NCI-H2196 (cell line): ENCODE data around the gene KIAA1549.

Experiments
- DNase-seq: peaks from one replicate; lab custom pipeline; 2025; ENCODE audit not compliant: unreplicated experiment; lab: John Stamatoyannopoulos, UW

Gene KIAA1549

DNA sequence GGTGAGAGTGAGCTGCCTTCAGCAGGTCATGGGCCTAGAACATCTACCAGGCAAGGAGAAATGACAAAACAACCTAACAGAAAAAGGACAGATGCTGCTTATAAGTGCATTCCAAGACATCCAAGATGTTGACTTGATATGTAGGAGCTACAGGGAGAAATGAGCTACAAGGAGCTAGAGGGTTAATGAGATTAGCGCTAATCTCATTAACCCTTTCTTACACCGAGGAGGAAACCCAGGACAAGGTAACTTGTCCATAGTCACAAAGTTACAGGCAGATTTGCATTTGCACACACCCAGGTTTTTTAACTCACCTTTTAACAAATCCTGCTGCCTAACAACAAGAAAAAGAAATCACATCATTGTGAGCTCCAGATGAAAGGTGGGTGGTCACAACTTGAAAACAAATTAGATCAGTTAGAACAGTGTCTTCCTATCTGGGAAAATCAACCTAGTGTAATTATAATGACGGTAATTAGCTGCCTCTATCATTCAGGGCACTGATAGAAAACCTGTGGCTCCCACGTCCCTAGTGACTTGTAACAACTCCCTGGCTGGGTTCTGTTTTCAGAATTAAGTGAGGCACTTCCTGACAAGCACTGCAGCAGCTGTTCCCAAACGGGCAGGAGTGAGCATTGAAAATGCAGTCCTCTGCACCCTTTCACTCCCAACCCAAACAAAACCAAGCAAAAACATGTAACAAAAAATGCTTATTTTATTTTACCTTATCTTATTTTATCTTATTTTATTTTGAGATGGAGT is 5.7 kb downstream of the KIAA1549 start:
- no peak for DNase-seq

DNA sequence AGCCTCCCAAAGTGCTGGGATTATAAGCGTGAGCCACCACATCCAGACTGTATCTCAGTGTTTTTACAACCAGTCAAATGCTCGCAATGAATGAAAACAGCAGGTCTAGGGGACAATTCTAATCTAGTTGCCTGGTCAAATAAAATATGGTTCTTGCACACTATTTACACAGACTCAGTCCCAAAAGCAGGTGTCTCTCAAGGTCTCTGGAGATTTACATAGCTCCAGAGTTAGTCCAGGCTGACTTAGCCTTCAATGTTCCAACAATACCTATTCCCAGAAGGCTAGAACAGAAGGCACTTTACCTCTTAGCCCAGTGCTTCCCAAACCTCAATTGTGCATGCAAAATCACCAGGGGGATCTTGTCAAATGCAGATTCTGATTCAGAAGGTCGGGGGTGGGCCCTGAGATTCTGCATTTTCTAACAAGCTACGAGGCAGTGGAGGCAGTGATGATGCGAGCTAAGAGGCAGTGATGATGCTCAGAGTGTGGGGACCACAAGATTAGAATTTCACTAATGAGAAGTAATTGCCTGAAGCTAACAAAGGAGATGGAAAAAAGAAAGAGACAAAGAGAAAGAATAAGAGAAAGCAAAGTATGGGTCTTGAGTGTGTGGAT is 6.4 kb downstream of the KIAA1549 start:
- DNase-seq, result no peak

DNA sequence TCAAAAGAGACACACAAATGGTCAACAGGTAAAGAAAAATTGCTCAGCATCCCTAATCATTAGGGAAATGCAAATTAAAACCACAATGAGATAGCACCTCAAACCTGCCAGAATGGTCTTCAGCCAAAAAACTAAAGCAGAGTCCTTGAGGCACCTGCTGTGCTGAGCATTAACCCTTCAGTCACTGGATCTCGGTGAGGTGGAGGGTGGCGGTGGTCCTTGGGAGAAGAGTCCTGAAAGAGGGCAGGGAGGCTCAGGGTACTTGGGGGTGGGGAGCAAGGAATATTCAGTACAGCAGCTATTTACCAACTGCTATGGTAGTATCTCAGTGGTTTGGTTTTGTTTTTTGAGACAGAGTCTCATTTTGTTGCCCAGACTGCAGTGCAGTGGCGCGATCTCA is 7.1 kb downstream of the KIAA1549 start:
- DNase-seq, result no peak

DNA sequence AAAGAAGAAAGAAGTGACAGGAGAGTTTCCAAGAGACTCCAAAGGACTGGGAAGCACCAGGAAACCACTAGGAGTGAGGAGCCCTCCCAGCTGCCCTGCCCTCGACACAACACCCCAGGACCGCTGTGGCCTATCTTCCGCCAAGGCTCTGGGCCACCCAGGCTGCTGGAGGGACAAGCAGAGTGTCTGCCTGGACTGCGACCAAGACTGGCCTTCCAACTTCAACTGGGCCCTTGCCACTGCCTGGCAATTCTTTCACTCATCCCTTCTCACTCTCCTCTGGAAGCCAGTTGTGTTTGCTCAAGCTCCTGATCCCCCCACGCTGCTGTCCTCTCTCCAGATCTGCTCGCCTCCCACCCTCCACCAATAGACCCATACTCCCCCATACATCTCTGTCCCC is 10.2 kb downstream of the KIAA1549 start:
- DNase-seq, result no peak

DNA sequence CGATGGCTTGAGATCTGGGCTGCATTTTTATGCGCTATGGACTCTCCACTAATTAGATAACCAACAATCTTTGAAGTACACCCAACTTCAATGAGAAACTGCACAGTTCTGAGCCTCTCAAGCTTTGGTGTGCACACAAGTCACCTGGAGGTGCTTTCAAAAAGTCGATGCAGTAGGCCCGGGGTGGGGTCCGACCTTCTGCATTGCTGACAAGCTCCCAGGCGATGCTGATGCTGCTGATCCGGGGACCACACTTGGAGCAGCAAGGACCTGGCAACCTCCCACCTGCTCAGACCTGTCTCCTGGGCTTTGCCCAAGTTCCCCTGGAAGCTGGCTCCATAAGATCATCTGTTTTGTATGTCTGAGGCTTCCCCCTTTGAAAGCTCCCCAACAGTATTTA is 10.7 kb downstream of the KIAA1549 start:
- no peak for DNase-seq

DNA sequence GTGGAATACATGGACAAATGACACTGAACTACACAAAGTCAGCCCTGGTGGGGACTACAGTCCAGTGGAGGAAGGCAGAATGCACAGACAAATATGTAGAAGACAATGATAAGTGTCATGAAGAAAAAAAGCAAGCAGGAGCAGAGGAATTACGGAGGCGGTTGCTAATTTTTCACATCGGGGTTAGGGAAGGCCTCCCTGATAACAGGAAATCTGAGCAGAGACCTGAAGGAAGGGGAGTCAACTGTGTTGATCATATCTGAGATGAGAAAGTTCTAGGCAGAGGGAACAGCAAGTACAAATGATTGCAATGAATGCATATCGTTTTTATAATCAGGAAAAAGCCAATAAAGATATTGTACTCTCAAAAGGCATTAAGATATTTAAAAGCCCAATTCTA is 14.0 kb downstream of the KIAA1549 start:
- no peak for DNase-seq

DNA sequence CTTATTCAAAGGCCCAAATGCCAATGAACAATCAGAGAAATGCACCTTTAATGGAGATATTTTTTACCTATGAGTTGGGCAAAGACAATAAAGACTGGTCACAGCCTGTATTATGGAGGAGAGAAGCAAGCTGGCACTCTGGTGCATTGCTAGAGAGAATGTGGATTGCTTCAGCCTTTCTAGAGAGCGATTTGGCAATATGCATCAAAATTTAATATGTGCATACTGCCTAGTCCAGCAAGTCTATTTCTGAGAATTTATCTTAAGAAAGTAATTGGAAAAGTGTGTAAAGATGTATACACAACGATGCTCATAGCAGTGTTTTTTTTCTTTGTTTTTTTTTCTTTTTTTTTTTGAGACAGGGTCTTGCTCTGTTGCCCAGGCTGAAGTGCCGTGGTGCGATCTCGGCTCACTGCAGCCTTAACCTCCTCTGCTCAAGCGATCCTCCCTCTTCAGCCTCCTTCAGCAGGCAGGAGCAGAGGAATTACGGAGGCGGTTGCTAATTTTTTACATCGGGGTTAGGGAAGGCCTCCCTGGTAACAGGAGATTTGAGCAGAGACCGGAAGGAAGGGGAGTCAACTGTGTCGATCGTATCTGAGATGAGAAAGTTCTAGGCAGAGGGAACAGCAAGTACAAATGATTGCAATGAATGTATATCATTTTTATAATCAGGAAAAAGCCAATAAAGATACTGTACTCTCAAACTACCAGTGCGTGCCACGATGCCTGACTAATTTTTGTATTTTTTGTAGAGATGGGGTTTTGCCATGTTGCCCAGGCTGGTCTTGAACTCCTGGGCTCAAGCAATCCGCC is 16.4 kb downstream of the KIAA1549 start:
- no peak for DNase-seq

DNA sequence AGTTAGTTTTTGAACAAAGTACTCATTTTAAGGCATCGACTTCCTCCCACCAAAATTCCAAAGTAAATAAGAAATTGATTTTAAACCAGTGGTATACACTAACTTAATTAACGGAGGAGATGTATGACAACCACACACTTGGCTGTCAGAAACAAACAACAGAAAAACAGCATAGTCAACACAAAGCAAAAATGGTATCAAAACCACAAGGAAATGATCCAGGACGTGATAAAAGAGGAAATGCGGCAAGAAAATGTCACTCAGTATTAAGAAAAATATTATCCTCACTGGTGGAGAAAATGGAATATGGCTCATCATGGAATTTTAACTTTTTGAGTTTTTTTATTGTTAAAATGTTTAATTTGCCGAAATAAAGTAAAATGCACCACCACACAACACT is 17.5 kb downstream of the KIAA1549 start:
- DNase-seq, result no peak

DNA sequence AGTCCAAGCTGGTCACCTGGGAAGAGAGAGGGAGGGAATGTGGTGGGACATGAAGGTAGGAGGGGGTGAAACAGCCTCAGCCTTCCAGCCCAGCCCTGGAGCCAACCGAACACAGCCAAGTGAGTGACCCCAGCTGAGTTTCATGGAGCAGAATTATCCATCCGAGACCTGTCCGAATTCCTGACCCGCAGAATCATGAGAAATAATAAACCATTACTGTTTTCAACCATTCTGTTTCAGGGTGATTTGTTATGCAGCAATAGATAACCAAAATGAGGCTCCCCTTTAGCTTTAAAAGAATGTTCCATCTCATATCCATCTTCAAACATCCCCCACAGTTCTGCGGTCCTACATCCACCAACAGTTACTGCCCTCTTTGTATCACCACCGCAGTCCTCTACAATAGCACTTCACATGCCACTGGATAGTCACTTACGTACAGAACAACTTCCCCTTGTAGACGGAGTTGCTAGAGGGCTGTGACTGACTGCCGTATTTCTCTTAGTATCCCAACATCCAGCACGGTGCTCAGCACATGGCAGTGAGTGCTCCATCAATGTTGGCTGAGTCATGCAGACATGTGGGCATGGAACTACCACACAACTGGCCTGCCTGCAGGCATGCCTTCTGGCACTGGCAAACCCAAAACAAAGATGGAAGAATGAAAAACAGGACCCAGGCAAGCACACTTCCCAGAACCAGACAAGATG is 18.5 kb downstream of the KIAA1549 start:
- no peak for DNase-seq

DNA sequence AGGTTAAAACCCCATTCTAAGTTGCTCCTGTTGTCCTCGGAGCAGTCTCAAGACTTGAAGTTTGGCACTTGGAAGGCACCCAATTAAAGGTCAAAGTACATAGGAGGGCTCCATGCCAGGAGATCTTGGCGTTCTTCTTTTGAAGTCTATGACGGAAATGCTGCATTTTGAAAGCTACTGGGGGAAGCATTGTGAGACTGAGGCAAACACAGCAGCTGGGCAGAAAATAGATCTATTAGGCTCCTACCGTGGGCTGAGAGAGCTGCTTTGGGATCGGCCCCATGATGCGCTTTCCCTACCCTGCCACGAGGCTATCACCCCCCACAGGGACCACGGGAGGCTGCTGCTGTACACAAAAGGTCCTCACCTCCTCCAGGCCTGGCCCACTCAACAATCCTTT is 20.0 kb downstream of the KIAA1549 start:
- no peak for DNase-seq

DNA sequence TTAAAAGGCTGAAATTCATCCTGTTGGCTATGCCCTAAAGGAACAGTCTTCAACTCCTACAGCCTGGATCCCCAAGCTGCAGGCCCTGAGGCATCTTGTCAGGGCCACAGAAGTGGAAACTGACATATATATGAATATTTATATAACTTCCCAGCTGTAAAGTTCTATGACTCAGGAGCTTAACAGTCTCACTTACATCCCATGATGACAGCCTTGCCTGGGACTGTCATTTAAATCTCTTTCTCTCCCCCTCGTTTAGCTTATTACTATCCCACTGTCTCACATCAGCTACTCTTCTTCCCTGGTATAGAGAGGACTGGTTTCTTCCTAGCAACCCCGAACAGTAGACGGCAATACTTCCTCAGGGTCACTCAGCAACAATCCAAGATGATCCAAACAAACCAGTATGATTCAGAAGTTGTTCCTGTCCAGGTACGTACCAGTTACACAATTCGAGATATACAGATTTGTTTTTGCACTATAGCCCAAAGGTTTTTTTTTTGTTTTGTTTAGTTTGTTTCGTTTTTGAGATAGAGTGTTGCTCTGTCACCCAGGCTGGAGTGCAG is 22.7 kb downstream of the KIAA1549 start:
- no peak for DNase-seq

DNA sequence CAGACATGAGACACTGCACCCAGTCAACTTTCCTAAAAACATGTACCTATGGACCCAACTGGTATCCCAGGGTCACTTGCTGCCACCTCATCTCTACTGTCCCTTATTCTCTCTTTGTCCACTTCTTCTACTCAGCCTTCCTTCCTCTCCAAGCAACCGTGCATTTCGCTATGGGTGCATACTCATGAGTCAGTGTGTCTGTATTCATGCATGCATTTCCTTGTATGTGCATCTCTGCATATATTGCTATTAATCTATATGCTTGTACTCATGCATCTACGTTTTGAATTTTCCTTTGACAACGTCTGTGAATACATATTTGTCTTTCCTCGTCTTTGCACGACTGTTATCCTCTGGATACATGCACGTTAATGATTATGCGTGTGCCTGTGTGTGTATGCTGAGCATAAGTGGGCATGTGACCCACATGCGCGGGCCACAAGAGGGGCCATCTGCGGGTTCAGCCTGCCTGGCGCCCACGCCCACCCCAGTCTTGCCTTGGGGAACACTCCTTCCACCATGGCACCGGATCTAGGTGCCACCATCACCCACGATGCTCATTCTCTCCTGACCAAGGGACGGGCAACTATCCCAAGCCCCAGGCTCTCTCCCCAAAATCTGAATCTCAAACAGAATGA is 23.3 kb downstream of the KIAA1549 start:
- no peak for DNase-seq

DNA sequence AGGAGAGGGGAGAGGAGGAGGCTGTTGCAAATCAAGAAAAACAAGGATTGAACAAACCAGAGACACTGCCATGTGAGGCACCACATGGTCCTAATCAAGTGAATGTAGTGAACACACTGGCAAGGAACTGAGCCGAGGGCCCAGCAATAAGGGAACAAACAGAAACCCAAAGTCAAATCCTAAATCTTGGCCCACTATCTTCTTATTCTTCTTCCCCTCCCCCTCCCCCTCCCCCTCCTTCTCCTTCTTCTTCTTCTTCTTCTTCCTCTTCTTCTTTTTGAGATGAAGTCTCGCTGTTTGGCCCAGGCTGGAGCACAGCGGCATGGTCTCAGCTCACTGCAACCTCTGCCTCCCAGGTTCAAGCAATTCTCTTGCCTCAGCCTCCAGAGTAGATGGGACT is 24.0 kb downstream of the KIAA1549 start:
- no peak for DNase-seq

DNA sequence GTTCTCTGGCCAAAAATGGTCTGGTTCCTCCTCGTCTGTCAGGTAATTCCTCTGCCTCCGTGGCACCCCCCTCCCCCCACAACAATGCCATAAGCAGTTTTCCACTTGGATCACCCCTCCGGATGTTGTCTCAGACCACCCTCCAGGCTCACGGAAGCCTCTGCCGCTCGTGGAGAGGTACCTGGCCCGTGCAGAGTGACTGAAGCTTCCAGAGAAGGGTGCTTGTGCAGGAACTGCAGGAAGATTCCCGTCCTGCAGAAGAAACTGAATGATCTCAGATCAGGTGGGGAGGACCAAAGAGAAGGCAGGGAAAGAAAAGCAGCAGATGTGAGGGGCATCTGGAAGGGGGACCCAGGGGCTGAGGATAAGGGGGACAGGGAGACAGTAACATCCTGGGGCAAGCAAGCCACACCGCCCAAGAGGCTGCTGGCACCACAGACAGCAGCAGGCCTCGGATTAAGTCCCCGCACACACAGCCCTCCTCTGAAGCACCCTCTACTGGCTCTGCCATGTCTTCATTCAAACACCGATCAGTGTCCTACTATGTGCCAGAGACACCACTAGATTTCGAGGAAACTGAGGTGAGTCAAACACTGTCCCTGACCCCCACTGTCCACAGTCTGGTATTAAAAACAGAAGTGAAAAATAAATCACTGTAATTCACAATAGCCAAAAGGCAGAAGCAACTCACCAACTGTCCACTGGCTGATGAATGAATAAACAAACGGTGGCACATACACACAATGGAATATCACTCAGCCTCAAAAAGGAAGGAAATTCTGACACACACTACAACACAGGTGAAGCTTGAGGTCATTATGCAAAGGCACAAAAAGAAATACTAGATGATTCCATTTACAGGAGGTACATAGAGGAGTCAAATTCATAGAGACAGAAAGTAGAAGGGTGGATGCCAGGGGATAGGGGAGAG is 26.4 kb downstream of the KIAA1549 start:
- no peak for DNase-seq

DNA sequence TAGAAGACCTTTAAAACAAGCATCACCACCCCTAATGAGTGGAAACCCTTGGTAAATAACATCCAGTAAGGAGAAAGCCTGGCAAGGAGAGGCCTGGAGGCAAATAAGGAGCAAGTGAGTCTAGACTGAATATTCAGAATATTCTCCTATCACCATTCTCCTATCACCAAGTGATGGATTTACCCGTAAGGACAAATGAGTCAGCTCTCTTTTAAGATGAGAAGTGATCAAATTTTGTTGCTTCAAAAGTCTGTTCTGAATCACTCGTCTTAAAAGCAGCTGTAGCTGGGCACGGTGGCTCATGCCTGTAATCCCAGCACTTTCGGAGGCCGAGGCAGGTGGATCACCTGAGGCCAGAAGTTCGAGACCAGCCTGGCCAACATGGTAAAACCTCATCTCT is 28.4 kb downstream of the KIAA1549 start:
- DNase-seq, result no peak

DNA sequence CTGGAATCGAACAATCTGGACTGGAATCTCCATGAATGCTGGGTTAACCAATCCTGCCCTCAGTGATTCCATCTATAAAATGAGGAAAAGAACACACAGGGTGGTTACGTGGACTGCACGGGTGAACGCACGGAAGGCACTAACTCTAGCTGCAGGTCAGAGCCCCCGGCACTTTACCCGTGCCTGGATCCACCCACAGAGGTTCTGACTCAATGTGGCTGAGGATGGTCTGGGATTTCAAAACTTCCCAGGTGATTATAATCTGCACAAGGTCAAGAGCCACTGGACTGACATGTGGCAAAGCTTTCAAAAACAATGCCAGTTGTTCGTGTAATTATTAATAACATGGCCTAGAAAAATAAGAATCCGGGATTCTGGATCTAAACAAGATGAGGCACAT is 29.2 kb downstream of the KIAA1549 start:
- no peak for DNase-seq

DNA sequence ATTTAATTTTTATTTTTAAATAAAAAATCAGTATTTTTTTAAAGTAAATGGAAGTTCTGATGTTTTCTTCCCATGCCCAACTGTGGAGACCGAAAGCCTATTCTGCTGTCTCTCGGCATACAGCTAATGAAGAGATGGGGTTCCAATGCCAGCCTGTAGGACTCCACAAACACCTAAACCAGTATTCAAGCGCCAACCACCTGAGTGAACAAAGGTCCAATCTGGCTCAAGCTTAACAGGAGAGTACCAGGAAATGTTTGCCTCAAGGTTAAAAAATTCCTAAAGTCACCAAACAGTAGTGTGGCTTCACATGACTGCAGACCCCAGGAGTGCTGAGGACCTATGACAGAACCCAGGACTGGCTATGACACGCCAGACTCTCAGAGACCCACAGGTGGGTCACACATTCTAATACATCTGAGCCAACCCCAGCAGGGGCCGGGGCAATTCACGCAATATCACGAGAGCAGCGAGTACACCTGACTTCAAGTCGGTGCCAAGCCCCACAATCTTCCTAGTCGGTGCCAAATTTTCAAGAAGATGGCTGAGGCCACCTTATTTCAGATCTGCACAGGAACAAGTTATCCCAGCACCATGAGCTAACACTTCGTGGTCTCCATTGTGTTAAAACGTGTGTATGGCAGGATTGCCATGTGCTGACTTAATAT is 31.6 kb downstream of the KIAA1549 start:
- no peak for DNase-seq

DNA sequence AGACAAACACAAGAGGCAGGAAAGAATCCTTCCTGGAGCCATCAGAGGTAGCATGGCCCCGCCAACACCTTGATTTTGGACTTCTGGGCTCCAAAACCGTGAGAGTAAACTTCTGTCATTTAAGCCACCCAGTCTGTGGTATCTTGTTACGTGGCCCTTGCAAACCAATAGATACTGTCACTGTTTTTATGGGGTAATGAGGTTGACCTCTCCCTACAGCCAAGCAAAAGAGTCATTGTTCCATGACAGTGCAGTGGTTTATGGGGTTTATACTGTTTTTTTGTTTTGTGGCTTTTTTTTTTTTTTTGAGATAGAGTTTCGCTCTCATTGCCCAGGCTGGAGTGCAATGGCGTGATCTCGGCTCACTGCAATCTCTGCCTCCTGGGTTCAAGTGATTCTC is 32.8 kb downstream of the KIAA1549 start:
- DNase-seq, result no peak

DNA sequence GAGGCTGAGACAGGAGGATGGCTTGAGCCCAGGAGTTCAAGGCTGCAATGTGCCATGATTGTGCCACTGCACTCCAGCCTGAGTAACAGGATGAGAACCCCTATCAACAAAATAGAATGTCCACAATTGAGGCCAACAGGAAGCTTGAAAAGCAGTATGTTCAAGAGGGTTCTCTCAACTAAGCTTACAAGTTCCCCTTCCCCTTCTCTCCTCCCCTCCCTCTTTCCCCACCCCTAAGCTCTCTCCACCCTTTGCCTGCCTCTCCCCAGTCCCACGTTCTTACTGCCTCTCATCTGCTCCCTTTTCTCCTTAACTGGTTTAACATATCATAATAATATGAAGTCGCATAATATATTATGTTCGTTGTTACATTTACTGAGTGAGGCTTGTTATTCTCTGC is 35.4 kb downstream of the KIAA1549 start:
- no peak for DNase-seq
